ENCODE results near the gene SCNN1A.
A peak's percentile ranks its signal among the peaks of the same experiment; 100 is the strongest.

The SCNN1A gene

GRCh38 chr12:6323995-6324711 is 51.2 kb downstream of the SCNN1A start:
- no peak overlapping the region for H3K4me3 ChIP-seq (ENCODE audit: low read depth, low read length)
- H3K36me3 ChIP-seq (replicated peaks) = peaks cover 23% of the 10 kb centered on the region
- H3K27me3 ChIP-seq (replicated peaks) = no peaks in the 10 kb centered on the region
- no peak for TF ChIP-seq CTCF (IDR thresholded peaks at IDR 0.05; ENCODE audit: low read depth, low read length, missing control alignments)
- H3K27ac ChIP-seq = peak overlapping the region; percentile 73
- no peak for DNase-seq
- in situ Hi-C loops (cut with HindIII; ENCODE audit: low pct_ligation_motif_present, low sequenced_read_pairs) = no loop called here

- no peak overlapping the region for H3K4me3 ChIP-seq (ENCODE audit: low read depth, low read length)
- peak; percentile 81 for TF ChIP-seq CTCF (IDR thresholded peaks at IDR 0.05; ENCODE audit: low read depth, low read length, missing control alignments)
- H3K36me3 ChIP-seq (replicated peaks) = peaks cover 16% of the 10 kb centered on the region
- in situ Hi-C loops (cut with HindIII; ENCODE audit: low pct_ligation_motif_present, low sequenced_read_pairs) = no loop called here
- peak overlapping the region; percentile 73 for H3K27ac ChIP-seq
- no peaks in the 10 kb centered on the region for H3K27me3 ChIP-seq (replicated peaks)
- DNase-seq = peak; percentile 92
Measured at GRCh38 chr12:6323340-6323994, 51.9 kb downstream of the SCNN1A start.

GRCh38 chr12:6322969-6323339 is 52.4 kb downstream of the SCNN1A start:
- no peak for DNase-seq
- Histone ChIP-seq H3K27ac (peak overlapping the region; percentile 73), H3K36me3 (replicated peaks) (peaks cover 11% of the 10 kb centered on the region), H3K27me3 (replicated peaks) (no peaks in the 10 kb centered on the region), H3K4me3 (ENCODE audit: low read depth, low read length) (no peak overlapping the region)
- no peak for TF ChIP-seq CTCF (IDR thresholded peaks at IDR 0.05; ENCODE audit: low read depth, low read length, missing control alignments)
- in situ Hi-C loops (cut with HindIII; ENCODE audit: low pct_ligation_motif_present, low sequenced_read_pairs) = no loop called here

- DNase-seq = no peak
- in situ Hi-C loops (cut with HindIII; ENCODE audit: low pct_ligation_motif_present, low sequenced_read_pairs) = no loop called here
- Histone ChIP-seq H3K27ac (no peak overlapping the region), H3K4me3 (ENCODE audit: low read depth, low read length) (no peak overlapping the region), H3K36me3 (replicated peaks) (peaks cover 5% of the 10 kb centered on the region), H3K27me3 (replicated peaks) (no peaks in the 10 kb centered on the region)
- TF ChIP-seq CTCF (IDR thresholded peaks at IDR 0.05; ENCODE audit: low read depth, low read length, missing control alignments) = no peak
Measured at GRCh38 chr12:6322352-6322751, 53.0 kb downstream of the SCNN1A start.

- in situ Hi-C loops (cut with HindIII; ENCODE audit: low pct_ligation_motif_present, low sequenced_read_pairs) = no loop called here
Measured at GRCh38 chr12:6321905-6322304, 53.5 kb downstream of the SCNN1A start.

More at GRCh38 chr12:6321905-6322304, 53.5 kb downstream of the SCNN1A start:
- no peak for TF ChIP-seq CTCF (IDR thresholded peaks at IDR 0.05; ENCODE audit: low read depth, low read length, missing control alignments)
- Histone ChIP-seq H3K4me3 (ENCODE audit: low read depth, low read length) (no peak overlapping the region), H3K27me3 (replicated peaks) (no peaks in the 10 kb centered on the region), H3K36me3 (replicated peaks) (peaks cover 5% of the 10 kb centered on the region), H3K27ac (no peak overlapping the region)
- DNase-seq = no peak

Measured in brain microvascular endothelial cell (primary cell).